Mammary epithelial cell (primary cell): ENCODE measurements around the gene SAPCD1.

Experiments
- EZH2 ChIP-seq: IDR thresholded peaks from 2 replicates; pipeline ENCODE4 v1.6.1; 2012; ENCODE audit warnings: low read length, inconsistent platforms, borderline replicate concordance
- TF ChIP-seq, protein P1 (sequence below), 2 donors: IDR thresholded peaks in 1 of 2; conservative IDR thresholded peaks in 1 of 2; 2 replicates each; pipeline ENCODE4 v1.5.1; 2011 to 2012; ENCODE audit warnings: inconsistent platforms in 2 of 2, low read length in 2 of 2, mild to moderate bottlenecking in 2 of 2, control low read depth in 1 of 2, low read depth in 1 of 2; ENCODE audit not compliant: insufficient read depth in 1 of 2; ENCODE audit errors: extremely low read depth in 1 of 2

DNA sequence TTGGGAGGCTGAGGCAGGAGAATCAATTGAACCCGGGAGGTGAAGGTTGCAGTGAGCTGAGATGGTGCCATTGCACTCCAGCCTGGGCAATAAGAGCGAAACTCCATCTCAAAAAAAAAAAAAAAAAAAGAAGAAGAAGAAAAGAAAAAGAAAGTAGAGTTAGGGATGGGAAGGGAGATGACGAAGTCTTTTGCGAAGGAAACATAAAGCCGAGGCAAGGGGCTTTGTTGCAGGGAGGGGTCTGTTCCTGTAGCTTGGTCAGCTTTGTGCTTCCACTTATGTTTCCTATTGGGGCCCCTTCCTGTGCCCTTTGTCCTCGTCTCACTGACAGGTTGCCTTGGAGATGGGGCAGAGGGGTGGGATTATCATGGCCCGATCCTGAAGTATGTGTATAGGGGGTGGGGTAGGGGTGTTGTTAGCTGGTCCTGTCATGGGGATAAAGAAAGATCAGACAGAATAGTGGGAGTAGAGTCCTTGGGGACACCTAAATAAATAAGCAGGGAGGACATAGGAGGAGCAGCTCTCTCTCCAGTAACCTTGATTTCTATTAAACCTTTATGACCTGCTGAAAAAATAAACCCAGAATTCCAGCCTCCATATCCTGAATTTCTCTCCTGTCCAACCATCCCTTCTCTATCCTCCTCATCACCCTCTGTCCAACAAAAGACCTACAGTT is 25.0 kb upstream of the SAPCD1 start:
- TF ChIP-seq, protein P1, sequence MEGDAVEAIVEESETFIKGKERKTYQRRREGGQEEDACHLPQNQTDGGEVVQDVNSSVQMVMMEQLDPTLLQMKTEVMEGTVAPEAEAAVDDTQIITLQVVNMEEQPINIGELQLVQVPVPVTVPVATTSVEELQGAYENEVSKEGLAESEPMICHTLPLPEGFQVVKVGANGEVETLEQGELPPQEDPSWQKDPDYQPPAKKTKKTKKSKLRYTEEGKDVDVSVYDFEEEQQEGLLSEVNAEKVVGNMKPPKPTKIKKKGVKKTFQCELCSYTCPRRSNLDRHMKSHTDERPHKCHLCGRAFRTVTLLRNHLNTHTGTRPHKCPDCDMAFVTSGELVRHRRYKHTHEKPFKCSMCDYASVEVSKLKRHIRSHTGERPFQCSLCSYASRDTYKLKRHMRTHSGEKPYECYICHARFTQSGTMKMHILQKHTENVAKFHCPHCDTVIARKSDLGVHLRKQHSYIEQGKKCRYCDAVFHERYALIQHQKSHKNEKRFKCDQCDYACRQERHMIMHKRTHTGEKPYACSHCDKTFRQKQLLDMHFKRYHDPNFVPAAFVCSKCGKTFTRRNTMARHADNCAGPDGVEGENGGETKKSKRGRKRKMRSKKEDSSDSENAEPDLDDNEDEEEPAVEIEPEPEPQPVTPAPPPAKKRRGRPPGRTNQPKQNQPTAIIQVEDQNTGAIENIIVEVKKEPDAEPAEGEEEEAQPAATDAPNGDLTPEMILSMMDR (conservative IDR thresholded peaks at IDR 0.05 in 1 of 2, IDR thresholded peaks at IDR 0.05 in 1 of 2; ENCODE audit: extremely low read depth in 1 of 2, insufficient read depth in 1 of 2, low read depth in 1 of 2, low read length in 2 of 2), result no peak
- no peak for TF ChIP-seq EZH2
